HUES64 (cell line): Measurements from ENCODE around the gene ZDHHC14.

Experiments used
- H3K27ac ChIP-seq: 2 replicates; pipeline ENCODE4 v1.7.0; 2013; ENCODE audit warnings: low read depth, low read length, inconsistent platforms
- H3K27me3 ChIP-seq: 2 replicates; pipeline ENCODE4 v1.6.1; 2013; ENCODE audit warnings: mild to moderate bottlenecking, low read length; ENCODE audit not compliant: insufficient read depth
- H3K36me3 ChIP-seq: 2 replicates; pipeline ENCODE4 v1.6.1; 2013; ENCODE audit warnings: mild to moderate bottlenecking, low read length; ENCODE audit not compliant: insufficient read depth
- H3K4me1 ChIP-seq: 2 replicates; pipeline ENCODE4 v1.6.1; 2013; ENCODE audit warnings: mild to moderate bottlenecking, low read length, moderate library complexity; ENCODE audit not compliant: insufficient read depth
- H3K4me3 ChIP-seq: 2 replicates; pipeline ENCODE4 v1.5.1; 2013; ENCODE audit warnings: mild to moderate bottlenecking, low read length, moderate library complexity
- H3K9ac ChIP-seq: 2 replicates; pipeline ENCODE4 v1.6.1; 2013; ENCODE audit warnings: mild to moderate bottlenecking, low read depth, low read length
- H3K9me3 ChIP-seq: 2 replicates; pipeline ENCODE4 v1.6.1; 2013; ENCODE audit warnings: low read depth, low read length; ENCODE audit not compliant: insufficient read depth
- WGBS: fragments of 150-250, 120-280 bp; methylation state at CpG from one replicate; pipeline ENCODE4 v1.1.7; 2013; ENCODE audit warnings: missing lambda C conversion rate; 5-methylcytosine and 5-hydroxymethylcytosine counted together

The ZDHHC14 gene

GRCh38 chr6:157486572-157486971 lies 105.6 kb downstream of the ZDHHC14 start:
- Histone ChIP-seq H3K36me3 (no peaks in the 10 kb centered on the region), H3K27me3 (no peaks in the 10 kb centered on the region), H3K9ac (no peak overlapping the region), H3K4me3 (no peak overlapping the region), H3K27ac (no peak overlapping the region), H3K4me1 (peaks cover 18% of the 10 kb centered on the region), H3K9me3 (no peaks in the 10 kb centered on the region)
- WGBS = 86% methylated on average over 5 of the region's 5 CpGs

- Histone ChIP-seq H3K9me3 (no peaks in the 10 kb centered on the region), H3K9ac (no peak overlapping the region), H3K27ac (no peak overlapping the region), H3K27me3 (no peaks in the 10 kb centered on the region), H3K4me3 (no peak overlapping the region), H3K4me1 (peaks cover 18% of the 10 kb centered on the region), H3K36me3 (no peaks in the 10 kb centered on the region)
- 93% methylated on average over 8 of the region's 8 CpGs for WGBS
These were observed 106.3 kb downstream of the ZDHHC14 start for GRCh38 chr6:157487110-157487773.

- Histone ChIP-seq H3K27ac (no peak overlapping the region), H3K9ac (no peak overlapping the region), H3K36me3 (no peaks in the 10 kb centered on the region), H3K4me1 (peaks cover 18% of the 10 kb centered on the region), H3K27me3 (no peaks in the 10 kb centered on the region), H3K4me3 (no peak overlapping the region), H3K9me3 (no peaks in the 10 kb centered on the region)
- WGBS = 90% methylated on average over 10 of the region's 10 CpGs
These were observed 107.1 kb downstream of the ZDHHC14 start for GRCh38 chr6:157488058-157488457.

GRCh38 chr6:157488716-157489118 lies 107.7 kb downstream of the ZDHHC14 start:
- Histone ChIP-seq H3K27ac (no peak overlapping the region), H3K9me3 (no peaks in the 10 kb centered on the region), H3K9ac (no peak overlapping the region), H3K4me3 (no peak overlapping the region), H3K36me3 (no peaks in the 10 kb centered on the region), H3K27me3 (no peaks in the 10 kb centered on the region), H3K4me1 (peaks cover 18% of the 10 kb centered on the region)
- WGBS = 57% methylated on average over 11 of the region's 12 CpGs

- H3K9me3 ChIP-seq = no peaks in the 10 kb centered on the region
- no peak overlapping the region for H3K4me3 ChIP-seq
- no peaks in the 10 kb centered on the region for H3K36me3 ChIP-seq
- peaks cover 18% of the 10 kb centered on the region for H3K4me1 ChIP-seq
- 93% methylated on average over 16 of the region's 16 CpGs for WGBS
- no peaks in the 10 kb centered on the region for H3K27me3 ChIP-seq
- no peak overlapping the region for H3K9ac ChIP-seq
- no peak overlapping the region for H3K27ac ChIP-seq
These were observed 109.8 kb downstream of the ZDHHC14 start for GRCh38 chr6:157490611-157491269.

- Histone ChIP-seq H3K27ac (no peak overlapping the region), H3K27me3 (no peaks in the 10 kb centered on the region), H3K4me3 (no peak overlapping the region), H3K36me3 (no peaks in the 10 kb centered on the region), H3K9me3 (no peaks in the 10 kb centered on the region), H3K9ac (no peak overlapping the region), H3K4me1 (peaks cover 18% of the 10 kb centered on the region)
- 92% methylated on average over 20 of the region's 20 CpGs for WGBS
These were observed 110.7 kb downstream of the ZDHHC14 start for GRCh38 chr6:157491571-157492232.

- Histone ChIP-seq H3K4me1 (peaks cover 18% of the 10 kb centered on the region), H3K4me3 (no peak overlapping the region), H3K36me3 (no peaks in the 10 kb centered on the region), H3K27me3 (no peaks in the 10 kb centered on the region), H3K9me3 (no peaks in the 10 kb centered on the region), H3K27ac (no peak overlapping the region), H3K9ac (no peak overlapping the region)
- 86% methylated on average over 12 of the region's 12 CpGs for WGBS
These were observed 111.3 kb downstream of the ZDHHC14 start for GRCh38 chr6:157492249-157492648.

GRCh38 chr6:157492741-157493140 lies 111.8 kb downstream of the ZDHHC14 start:
- H3K36me3 ChIP-seq = no peaks in the 10 kb centered on the region
- 91% methylated on average over 3 of the region's 3 CpGs for WGBS

GRCh38 chr6:157493173-157493572 lies 112.2 kb downstream of the ZDHHC14 start:
- H3K36me3 ChIP-seq = no peaks in the 10 kb centered on the region
- H3K4me1 ChIP-seq = peaks cover 14% of the 10 kb centered on the region
- WGBS = 94% methylated on average over 11 of the region's 11 CpGs
- H3K9me3 ChIP-seq = no peaks in the 10 kb centered on the region
- no peak overlapping the region for H3K27ac ChIP-seq
- no peak overlapping the region for H3K4me3 ChIP-seq
- H3K9ac ChIP-seq = no peak overlapping the region
- no peaks in the 10 kb centered on the region for H3K27me3 ChIP-seq

More at GRCh38 chr6:157492741-157493140, 111.8 kb downstream of the ZDHHC14 start:
- Histone ChIP-seq H3K9ac (no peak overlapping the region), H3K9me3 (no peaks in the 10 kb centered on the region), H3K27ac (no peak overlapping the region), H3K4me3 (no peak overlapping the region), H3K4me1 (peaks cover 18% of the 10 kb centered on the region), H3K27me3 (no peaks in the 10 kb centered on the region)

GRCh38 chr6:157493576-157493975 lies 112.6 kb downstream of the ZDHHC14 start:
- WGBS = 94% methylated on average over 10 of the region's 10 CpGs
- no peaks in the 10 kb centered on the region for H3K36me3 ChIP-seq
- H3K9me3 ChIP-seq = no peaks in the 10 kb centered on the region
- peaks cover 10% of the 10 kb centered on the region for H3K4me1 ChIP-seq
- H3K27ac ChIP-seq = no peak overlapping the region
- no peaks in the 10 kb centered on the region for H3K27me3 ChIP-seq
- H3K4me3 ChIP-seq = no peak overlapping the region
- no peak overlapping the region for H3K9ac ChIP-seq

- H3K9me3 ChIP-seq = no peaks in the 10 kb centered on the region
- no peak overlapping the region for H3K9ac ChIP-seq
- no peak overlapping the region for H3K27ac ChIP-seq
- 88% methylated on average over 6 of the region's 6 CpGs for WGBS
- no peak overlapping the region for H3K4me3 ChIP-seq
- H3K36me3 ChIP-seq = no peaks in the 10 kb centered on the region
- peaks cover 3% of the 10 kb centered on the region; the same call in 1 of the 2 replicates for H3K4me1 ChIP-seq
- no peaks in the 10 kb centered on the region for H3K27me3 ChIP-seq
These were observed 113.2 kb downstream of the ZDHHC14 start for GRCh38 chr6:157494132-157494710.
